Measurements from ENCODE around the gene JPH2.

DNA sequence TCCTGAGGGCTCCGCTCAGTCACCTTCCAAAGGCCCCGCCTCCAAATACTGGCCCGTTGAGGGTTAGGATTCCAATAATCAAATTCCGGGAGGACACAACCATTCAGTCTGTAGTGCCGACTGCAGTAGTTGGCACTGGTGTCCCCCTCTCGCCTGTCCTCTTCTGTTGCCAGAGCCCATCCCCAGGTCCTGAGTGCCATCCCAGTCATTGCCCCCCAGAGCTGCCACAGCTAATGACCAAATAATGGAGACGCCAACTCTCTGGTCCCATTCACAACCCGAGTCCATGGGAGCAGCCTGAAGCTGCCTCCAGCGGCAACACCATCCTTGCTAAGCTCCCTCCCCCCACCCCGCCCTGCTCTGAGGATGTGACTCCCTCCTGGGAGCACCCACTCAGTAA is 115.9 kb downstream of the JPH2 start:
- no peak for TF ChIP-seq EZH2 (IDR thresholded peaks at IDR 0.05; ENCODE audit: borderline replicate concordance, control insufficient read depth, low read depth, low read length)
- TF ChIP-seq GABPA (IDR thresholded peaks at IDR 0.05; ENCODE audit: low read depth), result no peak
- no peak for TF ChIP-seq SMAD1 (IDR thresholded peaks at IDR 0.05; ENCODE audit: low read depth, partially characterized antibody)

All from GM12878 (cell line).